ENCODE results near the gene ENOX1. TPM values are rescaled to one million over a fixed set of nuclear protein-coding genes. Genes with fewer than 3 reads are reported as not detected.

The ENOX1 gene
- total RNA-seq, 2 experiments from 2014 or later: 0.35 to 0.64 TPM

DNA sequence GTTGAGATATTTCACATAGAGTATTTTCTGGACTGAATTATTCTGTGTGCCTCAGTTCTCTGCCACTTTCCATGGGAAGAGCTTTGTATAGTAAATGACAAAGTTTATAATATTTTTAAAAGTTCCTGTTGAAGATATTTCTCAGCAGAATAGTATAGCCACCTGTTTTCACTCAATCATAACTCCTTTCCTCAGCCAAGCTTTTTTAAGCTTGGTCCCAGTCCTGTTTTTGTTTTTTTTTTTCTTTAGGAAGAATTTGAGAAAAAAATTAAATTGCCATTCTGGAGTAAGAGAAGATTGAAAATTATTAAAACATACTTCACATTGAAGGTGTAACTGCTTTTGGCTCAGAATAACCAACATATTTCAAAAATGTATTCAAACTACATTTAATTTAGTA lies 55.5 kb downstream of the ENOX1 start:
- intact Hi-C loops (cut with micrococcal nuclease): no loop called here
- Mint-ChIP-seq H3K4me3 (no peak overlapping the region), H3K4me1 (ENCODE audit: low read depth) (no peaks in the 10 kb centered on the region), H3K36me3 (ENCODE audit: low read depth) (no peaks in the 10 kb centered on the region), H3K27me3 (ENCODE audit: low read depth) (peaks cover 23% of the 10 kb centered on the region), H3K27ac (no peak overlapping the region), H3K9me3 (no peaks in the 10 kb centered on the region)
- CTCF ChIA-PET: no interaction called here
- no peak for DNase-seq

DNA sequence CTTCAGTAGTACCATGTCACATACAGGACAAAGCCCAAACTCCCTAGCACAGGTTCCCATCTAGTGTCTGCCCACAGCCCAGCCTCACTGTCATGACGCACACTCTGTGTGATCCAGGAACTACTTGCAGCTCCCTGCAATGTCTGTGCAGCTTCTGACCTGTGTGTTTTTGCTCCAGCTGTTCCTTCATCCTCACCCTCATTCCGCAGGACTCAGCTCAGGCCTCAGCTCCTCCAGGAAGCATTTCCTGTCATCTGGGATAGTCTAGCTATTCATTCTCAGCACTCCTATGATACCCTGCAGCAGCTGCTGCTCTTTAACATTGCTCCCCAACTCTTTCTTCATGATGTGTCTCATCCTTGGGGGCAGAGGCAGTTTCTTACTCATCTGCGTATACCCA lies 56.1 kb downstream of the ENOX1 start:
- CTCF ChIA-PET: no interaction called here
- no peaks in the 10 kb centered on the region for H3K9me3 Mint-ChIP-seq
- intact Hi-C loops (cut with micrococcal nuclease): no loop called here
- H3K4me3 Mint-ChIP-seq: no peak overlapping the region
- no peak overlapping the region for H3K27ac Mint-ChIP-seq
- no peaks in the 10 kb centered on the region for H3K36me3 Mint-ChIP-seq (ENCODE audit: low read depth)
- peaks cover 23% of the 10 kb centered on the region for H3K27me3 Mint-ChIP-seq (ENCODE audit: low read depth)
- H3K4me1 Mint-ChIP-seq (ENCODE audit: low read depth): no peaks in the 10 kb centered on the region
- DNase-seq: no peak

DNA sequence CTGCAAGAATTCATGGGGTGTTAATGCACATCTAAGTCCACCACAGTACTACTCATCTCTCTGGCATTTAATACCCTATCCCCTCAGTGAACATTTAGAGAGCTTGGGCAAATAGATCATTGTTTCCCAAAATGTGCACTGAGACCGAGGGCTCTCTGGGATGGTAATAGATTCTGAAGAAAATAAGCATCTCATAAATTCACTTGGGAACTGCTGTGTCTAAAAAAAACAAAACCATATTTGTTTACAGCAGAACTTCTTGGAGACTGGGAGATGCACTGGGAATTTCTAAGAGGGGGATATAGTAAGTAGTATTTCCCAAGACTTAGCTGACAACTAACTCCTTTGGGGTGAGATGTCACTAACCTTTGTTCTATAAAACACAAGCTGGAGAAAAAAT lies 58.4 kb downstream of the ENOX1 start:
- Mint-ChIP-seq H3K4me1 (ENCODE audit: low read depth) (no peaks in the 10 kb centered on the region), H3K36me3 (ENCODE audit: low read depth) (no peaks in the 10 kb centered on the region), H3K27ac (no peak overlapping the region), H3K27me3 (ENCODE audit: low read depth) (peaks cover 25% of the 10 kb centered on the region), H3K9me3 (no peaks in the 10 kb centered on the region), H3K4me3 (no peak overlapping the region)
- CTCF ChIA-PET: interaction anchor here (0.5 kb wide), 1 partner anchor 43 kb away, joined by 3 read pairs; no protein-coding TSS in a partner anchor
- intact Hi-C loops (cut with micrococcal nuclease): no loop called here
- DNase-seq: no peak

DNA sequence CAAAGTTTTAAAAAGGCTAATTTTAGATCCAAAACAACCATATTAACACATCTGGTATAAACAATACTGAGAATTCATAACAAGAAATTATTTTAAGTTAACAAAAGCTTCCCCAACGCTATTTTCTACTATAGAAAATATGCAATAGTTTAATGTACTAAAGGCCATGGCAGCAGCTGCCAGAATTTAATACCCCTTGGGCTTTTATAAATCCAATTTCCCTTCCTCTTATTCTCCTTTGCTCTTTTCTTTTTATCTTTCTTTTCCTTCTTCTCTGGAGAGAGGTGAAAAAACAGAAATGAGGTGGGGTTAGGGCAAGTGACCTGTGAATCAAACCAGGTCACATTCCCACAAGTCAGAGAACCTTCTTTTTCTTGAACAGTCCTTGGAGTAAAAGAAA lies 58.9 kb downstream of the ENOX1 start:
- H3K36me3 Mint-ChIP-seq (ENCODE audit: low read depth): no peaks in the 10 kb centered on the region
- H3K27me3 Mint-ChIP-seq (ENCODE audit: low read depth): peaks cover 25% of the 10 kb centered on the region
- H3K4me1 Mint-ChIP-seq (ENCODE audit: low read depth): no peaks in the 10 kb centered on the region
- intact Hi-C loops (cut with micrococcal nuclease): no loop called here
- no peak overlapping the region for H3K4me3 Mint-ChIP-seq
- no peak overlapping the region for H3K27ac Mint-ChIP-seq
- CTCF ChIA-PET: no interaction called here
- no peaks in the 10 kb centered on the region for H3K9me3 Mint-ChIP-seq
- no peak for DNase-seq

DNA sequence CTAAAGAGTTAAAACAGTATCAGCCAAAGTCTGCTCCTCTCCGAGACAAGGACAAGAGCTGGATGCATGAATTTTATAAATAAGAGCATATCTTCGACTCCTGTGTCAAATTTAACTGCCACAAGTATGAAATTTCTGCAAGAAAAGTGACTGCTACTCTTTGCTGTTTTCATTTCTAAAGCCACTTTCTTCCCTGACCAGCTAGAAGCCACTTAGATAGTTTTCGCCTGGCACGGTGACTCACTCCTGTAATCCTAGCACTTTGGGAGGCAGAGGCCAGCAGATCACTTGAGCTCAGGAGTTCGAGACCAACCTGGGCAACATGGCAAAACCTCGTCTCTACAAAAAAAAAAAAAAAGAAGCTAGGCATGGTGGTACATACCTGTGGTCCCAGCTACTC lies 61.3 kb downstream of the ENOX1 start:
- H3K27me3 Mint-ChIP-seq (ENCODE audit: low read depth): peaks cover 14% of the 10 kb centered on the region
- no peaks in the 10 kb centered on the region for H3K9me3 Mint-ChIP-seq
- intact Hi-C loops (cut with micrococcal nuclease): no loop called here
- DNase-seq: no peak
- H3K4me1 Mint-ChIP-seq (ENCODE audit: low read depth): no peaks in the 10 kb centered on the region
- CTCF ChIA-PET: interaction anchor here (0.6 to 0.9 kb wide), 3 partner anchors 12 to 1068 kb away, joined by 3 read pairs; no protein-coding TSS in a partner anchor
- H3K4me3 Mint-ChIP-seq: no peak overlapping the region
- no peaks in the 10 kb centered on the region for H3K36me3 Mint-ChIP-seq (ENCODE audit: low read depth)
- no peak overlapping the region for H3K27ac Mint-ChIP-seq

DNA sequence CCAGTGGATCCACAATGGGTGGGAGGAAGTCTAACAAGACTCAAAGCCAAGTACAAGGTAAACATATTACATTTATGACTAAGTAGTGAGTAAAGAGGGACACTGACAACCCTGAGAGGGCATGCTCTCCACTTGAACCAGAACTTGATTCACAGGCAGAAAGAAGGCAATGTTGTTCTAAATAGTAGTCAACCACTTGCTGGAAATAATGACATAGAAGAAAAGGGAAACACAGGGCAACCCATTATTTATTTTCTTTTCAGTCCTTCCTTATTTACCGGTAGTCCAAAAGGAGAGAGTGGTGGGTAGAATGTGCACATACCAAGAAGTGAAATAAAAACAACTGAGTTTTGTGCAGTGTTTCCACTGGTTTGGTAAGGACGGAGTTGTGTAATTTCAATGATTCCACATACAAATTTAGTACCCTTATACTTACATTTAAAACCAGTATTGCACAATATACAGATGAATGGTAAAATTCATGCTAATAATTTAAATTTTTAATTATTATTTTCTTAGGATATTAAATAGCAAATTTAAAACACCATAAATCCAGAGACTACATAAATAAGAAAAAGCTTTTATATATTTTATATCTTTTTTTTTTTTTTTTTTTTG lies 65.9 kb downstream of the ENOX1 start:
- Mint-ChIP-seq H3K27me3 (ENCODE audit: low read depth) (peaks cover 20% of the 10 kb centered on the region), H3K4me1 (ENCODE audit: low read depth) (no peaks in the 10 kb centered on the region), H3K9me3 (no peaks in the 10 kb centered on the region), H3K4me3 (no peak overlapping the region), H3K36me3 (ENCODE audit: low read depth) (no peaks in the 10 kb centered on the region), H3K27ac (no peak overlapping the region)
- CTCF ChIA-PET: no interaction called here
- intact Hi-C loops (cut with micrococcal nuclease): no loop called here
- DNase-seq: no peak

DNA sequence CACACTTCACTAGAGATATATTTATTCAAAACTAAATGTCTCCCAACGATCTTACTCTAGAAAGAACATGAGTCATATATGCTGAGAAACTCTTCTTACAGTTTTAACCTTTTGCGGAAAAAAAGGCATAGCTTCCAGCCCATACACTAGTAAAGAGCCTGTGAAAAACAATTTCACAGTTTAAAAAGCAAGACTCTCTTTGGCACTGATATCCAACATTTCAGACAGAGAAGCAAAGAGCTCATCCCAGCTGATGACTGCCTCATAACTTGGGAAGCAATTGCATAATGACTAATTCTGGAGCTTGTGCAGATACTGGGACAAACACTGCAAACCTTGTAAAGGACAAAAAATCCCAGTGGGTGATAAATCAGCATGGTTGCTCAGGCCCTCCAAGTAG lies 88.0 kb downstream of the ENOX1 start:
- CTCF ChIA-PET: no interaction called here
- DNase-seq: no peak
- no peaks in the 10 kb centered on the region for H3K9me3 Mint-ChIP-seq
- peaks cover 18% of the 10 kb centered on the region for H3K27me3 Mint-ChIP-seq (ENCODE audit: low read depth)
- no peak overlapping the region for H3K27ac Mint-ChIP-seq
- intact Hi-C loops (cut with micrococcal nuclease): loop anchor here (10.0 kb wide), 1 partner anchor 106 kb away; no protein-coding TSS in a partner anchor
- H3K36me3 Mint-ChIP-seq (ENCODE audit: low read depth): no peaks in the 10 kb centered on the region
- H3K4me1 Mint-ChIP-seq (ENCODE audit: low read depth): peaks cover 2% of the 10 kb centered on the region
- H3K4me3 Mint-ChIP-seq: no peak overlapping the region

DNA sequence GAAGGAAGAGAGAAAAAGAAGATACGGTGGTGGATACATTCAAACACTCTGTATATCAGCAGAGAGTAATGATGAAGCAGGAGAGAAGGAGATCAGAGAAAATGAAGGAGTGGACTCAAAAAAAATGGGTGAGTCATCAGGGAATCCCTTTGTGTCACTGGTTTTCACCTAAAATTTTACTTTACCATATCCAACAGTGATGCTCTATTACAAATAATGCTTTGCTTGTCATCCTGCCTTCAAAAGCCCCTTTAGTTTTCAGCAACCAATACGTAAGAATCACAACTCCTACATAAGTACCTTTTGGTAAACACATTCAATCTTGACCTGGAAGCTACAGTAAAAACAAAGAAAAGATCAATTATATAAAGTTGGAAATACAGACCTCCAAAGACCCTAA lies 88.8 kb downstream of the ENOX1 start:
- Mint-ChIP-seq H3K4me1 (ENCODE audit: low read depth) (peaks cover 2% of the 10 kb centered on the region), H3K9me3 (no peaks in the 10 kb centered on the region), H3K36me3 (ENCODE audit: low read depth) (no peaks in the 10 kb centered on the region), H3K4me3 (no peak overlapping the region), H3K27ac (no peak overlapping the region), H3K27me3 (ENCODE audit: low read depth) (peaks cover 18% of the 10 kb centered on the region)
- DNase-seq: no peak
- intact Hi-C loops (cut with micrococcal nuclease): loop anchor here (10.0 kb wide), 1 partner anchor 107 kb away; no protein-coding TSS in a partner anchor
- CTCF ChIA-PET: no interaction called here

DNA sequence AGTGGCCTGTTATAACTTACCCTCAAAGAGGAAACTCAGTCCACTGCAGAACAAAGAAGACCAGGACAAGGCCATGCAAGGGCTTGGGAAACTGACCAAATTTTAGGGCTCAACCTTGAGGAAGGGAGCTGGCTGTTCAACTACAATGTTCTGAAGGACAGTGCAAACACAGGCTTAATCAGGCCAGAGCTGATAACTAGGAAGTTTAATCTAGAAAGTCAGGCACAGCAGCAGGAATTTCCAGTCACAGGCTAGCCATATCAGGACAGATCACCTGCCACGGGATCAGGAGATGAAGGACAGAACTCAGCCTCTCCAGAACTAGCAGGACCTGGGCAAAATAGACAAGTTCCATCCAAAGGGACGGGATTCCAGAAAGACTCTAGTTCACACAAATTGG lies 89.4 kb downstream of the ENOX1 start:
- Mint-ChIP-seq H3K27ac (no peak overlapping the region), H3K4me1 (ENCODE audit: low read depth) (peaks cover 2% of the 10 kb centered on the region), H3K36me3 (ENCODE audit: low read depth) (no peaks in the 10 kb centered on the region), H3K27me3 (ENCODE audit: low read depth) (peaks cover 17% of the 10 kb centered on the region), H3K4me3 (no peak overlapping the region), H3K9me3 (no peaks in the 10 kb centered on the region)
- DNase-seq: no peak
- CTCF ChIA-PET: interaction anchor here (0.7 kb wide), 1 partner anchor 28 kb away, joined by 6 read pairs; no protein-coding TSS in a partner anchor
- intact Hi-C loops (cut with micrococcal nuclease): loop anchor here (10.0 kb wide), 1 partner anchor 107 kb away; no protein-coding TSS in a partner anchor

DNA sequence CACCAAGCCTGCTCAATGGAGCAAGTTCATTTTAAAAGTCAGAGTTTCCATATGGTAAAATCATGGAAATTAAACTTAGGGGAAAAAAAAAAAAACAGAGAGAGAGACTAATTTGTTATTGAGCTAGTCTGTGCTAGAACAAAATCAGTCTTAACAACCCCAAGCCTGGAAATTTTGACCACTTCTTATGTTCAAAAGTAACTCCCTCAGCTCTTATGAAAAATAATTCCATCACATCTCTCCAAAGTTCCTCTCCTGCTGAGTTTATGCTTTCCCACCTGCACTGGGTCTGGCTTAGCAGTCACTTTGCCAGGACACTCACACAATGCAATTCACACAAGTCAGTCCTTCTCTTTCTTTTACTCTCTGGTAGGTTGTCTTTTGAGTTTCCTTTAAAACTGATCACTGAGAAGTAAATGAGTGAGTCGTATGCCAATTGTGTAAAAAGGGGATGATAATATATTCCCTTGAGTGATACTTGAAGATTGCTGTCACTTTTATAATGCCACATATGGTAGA lies 92.6 kb downstream of the ENOX1 start:
- peaks cover 2% of the 10 kb centered on the region for H3K4me1 Mint-ChIP-seq (ENCODE audit: low read depth)
- no peak for DNase-seq
- H3K36me3 Mint-ChIP-seq (ENCODE audit: low read depth): no peaks in the 10 kb centered on the region
- H3K27me3 Mint-ChIP-seq (ENCODE audit: low read depth): peaks cover 16% of the 10 kb centered on the region
- CTCF ChIA-PET: interaction anchor here (1.9 kb wide), 1 partner anchor 110 kb away, joined by 4 read pairs; no protein-coding TSS in a partner anchor
- no peak overlapping the region for H3K27ac Mint-ChIP-seq
- intact Hi-C loops (cut with micrococcal nuclease): loop anchor here (10.0 kb wide), 1 partner anchor 111 kb away; no protein-coding TSS in a partner anchor
- no peaks in the 10 kb centered on the region for H3K9me3 Mint-ChIP-seq
- no peak overlapping the region for H3K4me3 Mint-ChIP-seq

DNA sequence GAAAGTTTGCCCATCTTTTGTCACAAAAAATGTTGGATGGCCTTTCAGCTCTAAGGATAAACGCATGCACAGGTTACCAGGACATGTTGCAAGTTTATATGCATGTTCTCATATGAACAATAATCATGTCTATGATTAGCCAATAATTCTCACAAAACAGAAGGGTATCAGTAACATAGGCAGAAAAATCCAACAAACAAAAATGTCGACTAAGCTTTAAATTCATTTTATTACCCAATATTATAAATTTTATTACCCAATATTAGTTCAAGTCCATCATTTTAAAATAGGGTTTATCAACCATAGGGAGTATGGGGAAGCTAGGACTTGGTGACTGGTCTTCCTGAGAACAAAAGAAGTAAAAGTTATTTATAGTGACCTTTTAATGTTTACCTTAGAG lies 93.1 kb downstream of the ENOX1 start:
- H3K27me3 Mint-ChIP-seq (ENCODE audit: low read depth): peaks cover 14% of the 10 kb centered on the region
- CTCF ChIA-PET: interaction anchor here (0.5 to 1.9 kb wide), 2 partner anchors 25 to 111 kb away, joined by 3 to 4 read pairs; no protein-coding TSS in a partner anchor

DNA sequence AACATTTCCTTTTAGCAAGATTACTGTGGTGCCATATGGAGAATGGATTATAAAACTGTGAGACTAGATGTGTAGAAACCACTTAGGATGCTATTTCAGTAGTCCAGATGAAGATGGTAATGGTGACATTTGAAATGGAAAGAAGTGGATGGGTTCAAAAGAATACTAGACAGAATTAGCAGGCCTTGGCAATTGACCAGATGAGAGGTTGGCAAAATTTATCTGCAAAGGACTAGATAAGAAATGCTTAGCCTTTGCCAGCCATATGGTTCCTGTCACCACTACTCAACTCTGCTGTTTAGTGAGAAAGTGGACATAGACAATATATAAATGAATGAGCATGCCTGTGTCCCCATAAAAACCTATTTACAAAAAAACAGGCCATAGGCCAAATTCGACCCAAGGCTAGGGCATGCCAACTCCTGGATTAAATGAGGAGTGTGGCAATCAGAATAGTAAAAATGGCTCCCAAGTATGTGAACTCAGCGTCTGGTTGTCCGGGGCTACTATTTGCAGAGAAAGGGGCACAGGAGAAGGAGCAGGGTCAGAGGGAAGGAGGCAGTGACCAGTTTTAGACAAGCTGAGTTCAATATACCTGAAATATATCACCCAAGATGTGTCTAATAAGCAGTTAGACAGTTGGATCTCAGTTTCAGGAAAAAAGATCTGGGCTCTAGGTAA lies 98.4 kb downstream of the ENOX1 start:
- H3K4me3 Mint-ChIP-seq: no peak overlapping the region
- H3K4me1 Mint-ChIP-seq (ENCODE audit: low read depth): no peaks in the 10 kb centered on the region
- no peaks in the 10 kb centered on the region for H3K36me3 Mint-ChIP-seq (ENCODE audit: low read depth)
- no peak overlapping the region for H3K27ac Mint-ChIP-seq
- DNase-seq: no peak
- intact Hi-C loops (cut with micrococcal nuclease): no loop called here
- H3K9me3 Mint-ChIP-seq: no peaks in the 10 kb centered on the region
- CTCF ChIA-PET: no interaction called here
- peaks cover 11% of the 10 kb centered on the region for H3K27me3 Mint-ChIP-seq (ENCODE audit: low read depth)

More for the DNA sequence above, 93.1 kb downstream of the ENOX1 start:
- DNase-seq: no peak
- Mint-ChIP-seq H3K36me3 (ENCODE audit: low read depth) (no peaks in the 10 kb centered on the region), H3K4me3 (no peak overlapping the region), H3K27ac (no peak overlapping the region), H3K9me3 (no peaks in the 10 kb centered on the region), H3K4me1 (ENCODE audit: low read depth) (peaks cover 2% of the 10 kb centered on the region)
- intact Hi-C loops (cut with micrococcal nuclease): loop anchor here (10.0 kb wide), 1 partner anchor 111 kb away; no protein-coding TSS in a partner anchor

Measured in activated naive CD4-positive, alpha-beta T cell treated with anti-CD3 and anti-CD28 coated beads for 36 hours (primary cell).